ENCODE measurements around the gene ESPL1. TPM values are rescaled to one million over a fixed set of nuclear protein-coding genes. Genes with fewer than 3 reads are reported as not detected.
A peak's percentile ranks its signal among the peaks of the same experiment; 100 is the strongest.

Gene ESPL1
- total RNA-seq, 2 donors from 2014 or later = 33.3 to 50.7 TPM

- Mint-ChIP-seq H3K27me3 (ENCODE audit: insufficient read depth) (peaks cover 54% of the 10 kb centered on the region), H3K27ac (peak overlapping the region; percentile 69), H3K4me1 (peaks cover 28% of the 10 kb centered on the region), H3K4me3 (peak overlapping the region; percentile 51), H3K9me3 (no peaks in the 10 kb centered on the region), H3K36me3 (ENCODE audit: low read depth) (no peaks in the 10 kb centered on the region)
- H3K9me3 ChIP-seq (ENCODE audit: control insufficient read depth, low read length) = no peaks in the 10 kb centered on the region
- H3K4me3 ChIP-seq (ENCODE audit: low read length) = peak overlapping the region; percentile 76
- H3K27me3 ChIP-seq (ENCODE audit: control insufficient read depth, insufficient read depth, low read length, poor library complexity, severe bottlenecking) = peaks cover 7% of the 10 kb centered on the region
- WGBS, 2 experiments (ENCODE audit: insufficient coverage in 1 of 2, insufficient read length in 1 of 2) = 32 to 34% methylated on average over 17 to 28 of the region's 28 CpGs
- H3K9ac ChIP-seq (ENCODE audit: extremely low read depth, low read length, poor library complexity, severe bottlenecking) = no peak overlapping the region
- H3K27ac ChIP-seq (ENCODE audit: low read depth, low read length) = no peak overlapping the region
- no peak for TF ChIP-seq CTCF (conservative IDR thresholded peaks at IDR 0.05)
- H3K4me1 ChIP-seq (ENCODE audit: control insufficient read depth, insufficient read depth, low read length) = peaks cover 16% of the 10 kb centered on the region
- H3K36me3 ChIP-seq (ENCODE audit: control insufficient read depth, insufficient read depth, low read length) = peaks cover 3% of the 10 kb centered on the region
- peak; percentile 75 for DNase-seq
These were observed 56.1 kb downstream of the ESPL1 start for GRCh38 chr12:53324113-53324778.

- Mint-ChIP-seq H3K4me1 (peaks cover 28% of the 10 kb centered on the region), H3K9me3 (no peaks in the 10 kb centered on the region), H3K27ac (peak overlapping the region; percentile 40), H3K36me3 (ENCODE audit: low read depth) (no peaks in the 10 kb centered on the region), H3K4me3 (peak overlapping the region; percentile 51), H3K27me3 (ENCODE audit: insufficient read depth) (peaks cover 56% of the 10 kb centered on the region)
- H3K4me3 ChIP-seq (ENCODE audit: low read length) = peak overlapping the region; percentile 76
- peaks cover 7% of the 10 kb centered on the region for H3K27me3 ChIP-seq (ENCODE audit: control insufficient read depth, insufficient read depth, low read length, poor library complexity, severe bottlenecking)
- TF ChIP-seq CTCF (conservative IDR thresholded peaks at IDR 0.05) = peak; percentile 86
- no peaks in the 10 kb centered on the region for H3K9me3 ChIP-seq (ENCODE audit: control insufficient read depth, low read length)
- 0 to 1% methylated on average over 22 to 69 of the region's 69 CpGs for WGBS, 2 experiments (ENCODE audit: insufficient coverage in 1 of 2, insufficient read length in 1 of 2)
- H3K4me1 ChIP-seq (ENCODE audit: control insufficient read depth, insufficient read depth, low read length) = peaks cover 16% of the 10 kb centered on the region
- H3K27ac ChIP-seq (ENCODE audit: low read depth, low read length) = peak overlapping the region; percentile 76
- peak; percentile 96 for DNase-seq
- no peaks in the 10 kb centered on the region for H3K36me3 ChIP-seq (ENCODE audit: control insufficient read depth, insufficient read depth, low read length)
- H3K9ac ChIP-seq (ENCODE audit: extremely low read depth, low read length, poor library complexity, severe bottlenecking) = peak overlapping the region; percentile 59
These were observed 56.8 kb downstream of the ESPL1 start for GRCh38 chr12:53324779-53325510.

GRCh38 chr12:53325511-53326061 is 57.5 kb downstream of the ESPL1 start:
- Mint-ChIP-seq H3K4me3 (peak overlapping the region; percentile 51), H3K9me3 (no peaks in the 10 kb centered on the region), H3K27me3 (ENCODE audit: insufficient read depth) (peaks cover 60% of the 10 kb centered on the region), H3K27ac (no peak overlapping the region), H3K36me3 (ENCODE audit: low read depth) (no peaks in the 10 kb centered on the region), H3K4me1 (peaks cover 28% of the 10 kb centered on the region)
- WGBS, 2 experiments (ENCODE audit: insufficient coverage in 1 of 2, insufficient read length in 1 of 2) = 0 to 3% methylated on average over 6 to 50 of the region's 50 CpGs
- Histone ChIP-seq H3K4me3 (ENCODE audit: low read length) (peak overlapping the region; percentile 76), H3K4me1 (ENCODE audit: control insufficient read depth, insufficient read depth, low read length) (peaks cover 16% of the 10 kb centered on the region), H3K9ac (ENCODE audit: extremely low read depth, low read length, poor library complexity, severe bottlenecking) (peak overlapping the region; percentile 59), H3K27me3 (ENCODE audit: control insufficient read depth, insufficient read depth, low read length, poor library complexity, severe bottlenecking) (peaks cover 7% of the 10 kb centered on the region), H3K9me3 (ENCODE audit: control insufficient read depth, low read length) (no peaks in the 10 kb centered on the region), H3K27ac (ENCODE audit: low read depth, low read length) (peak overlapping the region; percentile 76), H3K36me3 (ENCODE audit: control insufficient read depth, insufficient read depth, low read length) (no peaks in the 10 kb centered on the region)
- peak; percentile 17 for TF ChIP-seq CTCF (conservative IDR thresholded peaks at IDR 0.05)
- DNase-seq = peak; percentile 80

All from endodermal cell (in vitro differentiated cells).